Transverse colon (tissue), 4 donors: Measurements from ENCODE around the gene ZNF786. TPM values are rescaled to one million over a fixed set of nuclear protein-coding genes. Genes with fewer than 3 reads are reported as not detected.
"Not testable (repeated sequence)": the region's sequence is repeated elsewhere in the genome, so short reads cannot be mapped to it uniquely, and the experiment has no call there.

Experiments used
- DNase-seq: peaks from one replicate; pipeline ENCODE4 v3.0.0-alpha.2; 2019
- H3K27ac ChIP-seq, 4 donors: fragments of 200-600 bp; sonication (generic); 2 replicates each; pipeline ENCODE4 v1.5.1; 2016 to 2018; ENCODE audit warnings: inconsistent platforms in 4 of 4
- H3K27me3 ChIP-seq: fragments of 200-600 bp; sonication (generic); 2 replicates; pipeline ENCODE4 v1.5.1; 2017; ENCODE audit warnings: inconsistent platforms
- H3K36me3 ChIP-seq, 4 donors: fragments of 200-600 bp; sonication (generic); 2 replicates each; pipeline ENCODE4 v1.5.1; 2017 to 2019; ENCODE audit warnings: inconsistent platforms in 4 of 4
- H3K4me1 ChIP-seq, 4 donors: fragments of 200-600 bp; sonication (generic); 2 replicates each; pipeline ENCODE4 v1.5.1; 2017 to 2020; ENCODE audit warnings: inconsistent platforms in 4 of 4
- H3K4me3 ChIP-seq, 4 donors: fragments of 200-600 bp; sonication (generic); 1 replicate in 1 of 4; 2 replicates in 3 of 4; pipeline versions ENCODE4 v1.5.1 to v1.6.1; 2017 to 2019; ENCODE audit warnings: inconsistent platforms in 4 of 4
- H3K9me3 ChIP-seq, 2 donors: fragments of 200-600 bp; sonication (generic); 2 replicates each; pipeline ENCODE4 v1.5.1; 2017 to 2019; ENCODE audit warnings: inconsistent platforms in 2 of 2
- CTCF ChIP-seq, 5 experiments: fragments of 200-600 bp in 3 of 5; fragments of 450-650 bp in 2 of 5; sonication (generic) in 3 of 5; IDR thresholded peaks; 1 replicate in 2 of 5; 2 replicates in 3 of 5; pipeline ENCODE4 v1.5.1; 2016 to 2017; ENCODE audit warnings: antibody characterized with exemption in 5 of 5, inconsistent platforms in 3 of 5, mild to moderate bottlenecking in 2 of 5, moderate library complexity in 1 of 5
- EP300 ChIP-seq: sonication (generic); formaldehyde crosslinking; IDR thresholded peaks from one replicate; pipeline ENCODE4 v1.6.1; 2017; ENCODE audit warnings: antibody characterized with exemption, low read depth
- POLR2A ChIP-seq: fragments of 450-650 bp; IDR thresholded peaks from one replicate; pipeline ENCODE4 v1.6.1; 2016; ENCODE audit warnings: antibody characterized with exemption, mild to moderate bottlenecking, moderate library complexity
- POLR2AphosphoS5 ChIP-seq, 3 donors: sonication (generic); formaldehyde crosslinking; IDR thresholded peaks; one replicate each; pipeline ENCODE4 v1.6.1; 2016; ENCODE audit warnings: antibody characterized with exemption in 3 of 3
- WGBS, 2 donors: methylation state at CpG; one replicate each; pipeline ENCODE4 v1.1.5; 2018; ENCODE audit warnings: low coverage in 1 of 2; 5-methylcytosine and 5-hydroxymethylcytosine counted together
- in situ Hi-C, 4 donors: fragments of 200-750 bp; cut with MboI; loops; one replicate each; pipeline versions ENCODE4 v1.15.0 to v1.15.1; 2017; ENCODE audit warnings: low sequenced_read_pairs in 3 of 4, low pct_ligation_motif_present in 1 of 4, low pct_unique_long_range_greater_than_20kb in 1 of 4
- intact Hi-C: fragments of 100-400 bp; cut with DNase I; formaldehyde crosslinking; loops from one replicate; pipeline ENCODE4 v1.15.1; 2023; ENCODE audit warnings: low total_unique reads
- total RNA-seq, 4 donors: library from RNA; depleted of rRNA; stranded (reverse); fragments of >200 nt; gene quantifications; one replicate each; pipeline ENCODE4 v1.1.0, GENCODE V29; 2016

Gene ZNF786
- total RNA-seq, 4 donors from 2014 or later: 4.0 to 5.2 (median 5.2) TPM

GRCh38 chr7:149050941-149051340, 39.6 kb downstream of the ZNF786 start:
- Histone ChIP-seq H3K9me3 (no peaks in the 10 kb centered on the region), H3K36me3 (no peaks in the 10 kb centered on the region), H3K27ac (no peak overlapping the region), H3K4me3 (no peak overlapping the region), H3K4me1 (no peaks in the 10 kb centered on the region), H3K27me3 (no peaks in the 10 kb centered on the region)
- 94% methylated on average over 3 of the region's 3 CpGs; no CpG with 5 or more reads in 1 of the 2 donors for WGBS, 2 donors
- TF ChIP-seq POLR2AphosphoS5 (IDR thresholded peaks at IDR 0.05): no peak
- DNase-seq: no peak
- intact Hi-C loops: no loop called here
- in situ Hi-C loops: no loop called here

- Histone ChIP-seq H3K4me3 (no peak overlapping the region), H3K36me3 (no peaks in the 10 kb centered on the region), H3K27ac (no peak overlapping the region), H3K4me1 (no peaks in the 10 kb centered on the region), H3K27me3 (no peaks in the 10 kb centered on the region), H3K9me3 (no peaks in the 10 kb centered on the region)
- 99% methylated on average over 3 of the region's 3 CpGs; no CpG with 5 or more reads in 1 of the 2 donors for WGBS, 2 donors
- intact Hi-C loops (no loop called here), in situ Hi-C loops (no loop called here)
- TF ChIP-seq POLR2AphosphoS5 (IDR thresholded peaks at IDR 0.05) (no peak), POLR2A (no peak), EP300 (no peak), CTCF (IDR thresholded peaks at IDR 0.05) (no peak)
- DNase-seq: no peak
Observed at GRCh38 chr7:149048805-149049204, 41.7 kb downstream of the ZNF786 start.

DNA sequence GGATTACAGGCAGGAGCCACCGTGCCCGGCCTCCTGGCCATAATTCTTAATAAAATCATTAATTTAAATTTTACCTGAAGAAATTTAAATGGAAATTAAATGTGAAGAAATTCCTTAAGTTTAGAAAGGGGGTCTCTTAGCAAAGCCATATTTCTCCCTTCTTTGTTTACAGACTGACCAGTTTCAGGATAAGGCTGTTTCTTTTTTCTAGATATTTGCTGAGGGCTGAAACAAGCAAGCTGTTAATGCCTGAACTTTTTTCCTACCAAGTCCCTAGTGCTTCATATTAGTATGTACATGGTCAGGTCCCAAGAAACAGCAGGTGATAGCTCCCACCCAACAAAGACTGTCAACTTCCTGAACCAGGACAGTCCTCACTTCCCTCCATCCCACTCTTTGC, 44.1 kb downstream of the ZNF786 start:
- intact Hi-C loops: no loop called here

DNA sequence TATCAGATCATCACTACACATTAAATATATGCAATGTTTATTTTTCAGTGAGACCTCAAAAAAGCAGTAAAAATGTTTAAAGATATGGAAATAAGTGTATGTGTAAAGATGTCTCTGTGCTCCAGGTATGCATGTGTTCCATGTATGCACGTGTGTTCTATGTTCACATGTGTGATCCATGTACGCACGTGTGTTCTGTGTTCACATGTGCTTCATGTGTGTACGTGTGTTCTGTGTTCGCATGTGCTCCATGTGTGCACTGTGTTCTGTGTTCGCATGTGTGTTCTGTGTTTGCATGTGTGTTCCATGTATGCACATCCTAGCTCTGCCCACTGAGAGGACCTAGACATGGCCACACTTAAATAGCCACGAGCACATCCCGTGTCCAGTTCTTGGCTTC, 46.6 kb downstream of the ZNF786 start:
- DNase-seq: no peak
- Histone ChIP-seq H3K4me1 (no peaks in the 10 kb centered on the region), H3K27me3 (no peaks in the 10 kb centered on the region), H3K27ac (no peak overlapping the region), H3K9me3 (no peaks in the 10 kb centered on the region), H3K4me3 (no peak overlapping the region), H3K36me3 (no peaks in the 10 kb centered on the region)
- WGBS, 2 donors: 91 to 96% methylated on average over 7 to 8 of the region's 8 CpGs
- in situ Hi-C loops: no loop called here
- no peak for TF ChIP-seq POLR2A
- no peak for TF ChIP-seq CTCF (IDR thresholded peaks at IDR 0.05)
- TF ChIP-seq POLR2AphosphoS5 (IDR thresholded peaks at IDR 0.05): no peak
- no peak for TF ChIP-seq EP300
- intact Hi-C loops: no loop called here

More for the DNA sequence above, 44.1 kb downstream of the ZNF786 start:
- 96% methylated on average over 2 of the region's 2 CpGs; no CpG with 5 or more reads in 1 of the 2 donors for WGBS, 2 donors
- H3K36me3 ChIP-seq: no peaks in the 10 kb centered on the region
- DNase-seq: no peak
- H3K4me3 ChIP-seq: no peak overlapping the region
- H3K27me3 ChIP-seq: no peaks in the 10 kb centered on the region
- no peak overlapping the region for H3K27ac ChIP-seq
- no peaks in the 10 kb centered on the region for H3K4me1 ChIP-seq
- no peaks in the 10 kb centered on the region for H3K9me3 ChIP-seq
- TF ChIP-seq POLR2AphosphoS5 (IDR thresholded peaks at IDR 0.05): no peak
- no peak for TF ChIP-seq CTCF (IDR thresholded peaks at IDR 0.05)
- no peak for TF ChIP-seq POLR2A
- no peak for TF ChIP-seq EP300
- in situ Hi-C loops: no loop called here

GRCh38 chr7:149041350-149041749, 49.2 kb downstream of the ZNF786 start:
- DNase-seq: no peak
- 53 to 79% methylated on average over 3 to 5 of the region's 5 CpGs for WGBS, 2 donors
- H3K27me3 ChIP-seq: no peaks in the 10 kb centered on the region
- no peak for TF ChIP-seq CTCF (IDR thresholded peaks at IDR 0.05)
- TF ChIP-seq POLR2AphosphoS5 (IDR thresholded peaks at IDR 0.05): no peak
- no peak for TF ChIP-seq POLR2A
- no peak for TF ChIP-seq EP300
- peaks cover 0 to 7% of the 10 kb centered on the region in 2 donors for H3K9me3 ChIP-seq
- H3K4me1 ChIP-seq: no peaks in the 10 kb centered on the region
- no peak overlapping the region for H3K27ac ChIP-seq
- H3K36me3 ChIP-seq: no peaks in the 10 kb centered on the region
- in situ Hi-C loops (no loop called here), intact Hi-C loops (no loop called here)
- no peak overlapping the region for H3K4me3 ChIP-seq

- H3K27me3 ChIP-seq, DNase-seq, in situ Hi-C loops, H3K27ac ChIP-seq, H3K4me3 ChIP-seq, H3K9me3 ChIP-seq, intact Hi-C loops, H3K36me3 ChIP-seq, H3K4me1 ChIP-seq: not testable (repeated sequence)
- WGBS, 2 donors: 93% methylated on average over 32 of the region's 32 CpGs; no CpG with 5 or more reads in 1 of the 2 donors
Observed at GRCh38 chr7:149038641-149039040, 51.9 kb downstream of the ZNF786 start.
